GM12801 (cell line): Measurements from ENCODE around the gene PPP1CB.

Experiments
- TF ChIP-seq, protein P1 (sequence below): IDR thresholded peaks from one replicate; pipeline ENCODE4 v1.5.1; 2011; ENCODE audit warnings: control low read depth; ENCODE audit not compliant: insufficient read length; ENCODE audit errors: extremely low read depth

The PPP1CB gene

DNA sequence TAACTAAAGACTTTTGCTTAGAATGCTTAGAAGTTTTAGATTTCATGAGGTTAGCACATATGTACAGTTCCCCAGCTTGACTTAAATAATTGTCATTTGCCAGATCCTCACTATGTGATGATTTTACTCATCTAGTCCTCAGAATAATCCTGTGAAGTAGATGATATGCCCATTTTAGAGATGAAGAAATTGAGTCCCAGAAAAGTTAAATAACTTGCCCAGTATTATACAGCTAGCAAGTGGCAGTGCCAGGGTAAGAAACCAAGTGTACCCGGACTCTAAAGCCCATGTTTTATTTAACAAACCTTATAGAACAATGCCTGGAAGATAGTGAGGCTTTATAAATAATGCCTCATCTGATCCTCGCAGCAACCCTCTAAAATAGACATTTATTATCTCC is 87.3 kb downstream of the PPP1CB start:
- TF ChIP-seq, protein P1, sequence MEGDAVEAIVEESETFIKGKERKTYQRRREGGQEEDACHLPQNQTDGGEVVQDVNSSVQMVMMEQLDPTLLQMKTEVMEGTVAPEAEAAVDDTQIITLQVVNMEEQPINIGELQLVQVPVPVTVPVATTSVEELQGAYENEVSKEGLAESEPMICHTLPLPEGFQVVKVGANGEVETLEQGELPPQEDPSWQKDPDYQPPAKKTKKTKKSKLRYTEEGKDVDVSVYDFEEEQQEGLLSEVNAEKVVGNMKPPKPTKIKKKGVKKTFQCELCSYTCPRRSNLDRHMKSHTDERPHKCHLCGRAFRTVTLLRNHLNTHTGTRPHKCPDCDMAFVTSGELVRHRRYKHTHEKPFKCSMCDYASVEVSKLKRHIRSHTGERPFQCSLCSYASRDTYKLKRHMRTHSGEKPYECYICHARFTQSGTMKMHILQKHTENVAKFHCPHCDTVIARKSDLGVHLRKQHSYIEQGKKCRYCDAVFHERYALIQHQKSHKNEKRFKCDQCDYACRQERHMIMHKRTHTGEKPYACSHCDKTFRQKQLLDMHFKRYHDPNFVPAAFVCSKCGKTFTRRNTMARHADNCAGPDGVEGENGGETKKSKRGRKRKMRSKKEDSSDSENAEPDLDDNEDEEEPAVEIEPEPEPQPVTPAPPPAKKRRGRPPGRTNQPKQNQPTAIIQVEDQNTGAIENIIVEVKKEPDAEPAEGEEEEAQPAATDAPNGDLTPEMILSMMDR: no peak

DNA sequence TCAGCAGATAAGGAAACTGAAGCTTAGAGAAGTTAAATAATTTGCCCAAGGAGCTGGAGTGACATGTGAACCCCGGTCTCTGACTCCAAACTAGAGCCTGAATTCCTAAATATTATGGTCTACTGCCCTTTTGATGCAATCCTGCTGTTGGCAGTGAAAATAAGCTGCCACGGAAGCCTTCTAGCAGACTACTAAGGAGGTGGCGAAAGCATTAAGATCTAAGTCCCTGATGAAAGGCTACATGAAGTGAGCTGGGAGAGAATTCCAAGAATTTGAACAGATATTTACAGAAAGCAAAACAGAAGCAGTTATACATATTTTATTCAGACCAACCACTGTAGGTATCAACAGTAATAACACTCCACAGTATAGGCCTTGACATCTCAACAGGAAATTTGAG is 90.4 kb downstream of the PPP1CB start:
- TF ChIP-seq, protein P1: no peak
